Gastroesophageal sphincter (tissue), 4 donors: ENCODE data around the gene CDH23. TPM values are rescaled to one million over a fixed set of nuclear protein-coding genes. Genes with fewer than 3 reads are reported as not detected.

Source experiments
- ATAC-seq: fragments of 150-250 bp; one replicate; pipeline ENCODE4 v1.9.1; 2016; ENCODE audit warnings: mild to moderate bottlenecking, moderate library complexity
- H3K27ac ChIP-seq, 4 donors: fragments of 200-600 bp; sonication (generic) in 3 of 4; 1 replicate in 3 of 4; 2 replicates in 1 of 4; pipeline ENCODE4 v1.5.1; 2016 to 2019
- H3K27me3 ChIP-seq: fragments of 200-600 bp; sonication (generic); one replicate; pipeline ENCODE4 v1.5.1; 2019
- H3K36me3 ChIP-seq, 2 donors: fragments of 200-600 bp; sonication (generic); one replicate each; pipeline ENCODE4 v1.5.1; 2019; ENCODE audit warnings: control low read depth in 1 of 2
- H3K4me1 ChIP-seq, 3 donors: fragments of 200-600 bp; sonication (generic); 1 replicate in 2 of 3; 2 replicates in 1 of 3; pipeline ENCODE4 v1.5.1; 2016 to 2019; ENCODE audit warnings: control low read depth in 2 of 3
- H3K4me3 ChIP-seq, 2 donors: fragments of 200-600 bp; sonication (generic); one replicate each; pipeline ENCODE4 v1.5.1; 2019; ENCODE audit warnings: mild to moderate bottlenecking in 1 of 2, moderate library complexity in 1 of 2
- H3K9me3 ChIP-seq, 3 donors: fragments of 200-600 bp; sonication (generic); one replicate each; pipeline ENCODE4 v1.5.1; 2017 to 2019; ENCODE audit warnings: control low read depth in 2 of 3
- EP300 ChIP-seq: sonication (generic); formaldehyde crosslinking; IDR thresholded peaks from one replicate; pipeline ENCODE4 v1.6.1; 2017; ENCODE audit warnings: antibody characterized with exemption, mild to moderate bottlenecking
- POLR2A ChIP-seq, 2 donors: fragments of 450-650 bp; IDR thresholded peaks; one replicate each; pipeline ENCODE4 v1.6.1; 2017; ENCODE audit warnings: antibody characterized with exemption in 2 of 2, mild to moderate bottlenecking in 2 of 2, moderate library complexity in 1 of 2
- POLR2AphosphoS5 ChIP-seq: sonication (generic); formaldehyde crosslinking; IDR thresholded peaks from one replicate; pipeline ENCODE4 v1.6.1; 2017; ENCODE audit warnings: antibody characterized with exemption
- WGBS, 2 donors: methylation state at CpG; one replicate each; pipeline ENCODE4 v1.1.5; 2018; ENCODE audit warnings: low coverage in 1 of 2; 5-methylcytosine and 5-hydroxymethylcytosine counted together
- total RNA-seq, 4 donors: library from RNA; depleted of rRNA; stranded (reverse); fragments of >200 nt; gene quantifications; one replicate each; pipeline ENCODE4 v1.1.0, GENCODE V29; 2016
- TF ChIP-seq, protein P1 (sequence below), 4 experiments: fragments of 200-600 bp in 2 of 4; fragments of 450-650 bp in 2 of 4; sonication (generic) in 1 of 4; IDR thresholded peaks; one replicate each; pipeline ENCODE4 v1.5.1; 2017 to 2019; ENCODE audit warnings: antibody characterized with exemption in 4 of 4, mild to moderate bottlenecking in 2 of 4, moderate library complexity in 2 of 4

CDH23 gene
- total RNA-seq, 4 donors from 2014 or later, result 5.1 to 33.5 (median 16.2) TPM

DNA sequence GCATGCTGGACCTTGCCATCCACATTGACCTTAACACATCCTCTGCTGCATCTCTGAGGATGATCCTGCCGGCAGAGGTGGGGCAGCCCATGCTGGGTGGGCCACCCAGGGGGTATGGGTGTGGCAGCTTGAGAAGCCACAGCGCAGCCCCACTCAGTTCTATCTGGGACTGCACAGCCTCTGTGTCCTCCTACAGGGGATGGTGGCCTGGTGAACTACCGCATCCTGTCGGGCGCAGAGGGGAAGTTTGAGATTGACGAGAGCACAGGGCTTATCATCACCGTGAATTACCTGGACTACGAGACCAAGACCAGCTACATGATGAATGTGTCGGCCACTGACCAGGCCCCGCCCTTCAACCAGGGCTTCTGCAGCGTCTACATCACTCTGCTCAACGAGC, 335.1 kb downstream of the CDH23 start:
- H3K27me3 ChIP-seq, result no peaks in the 10 kb centered on the region
- no peak overlapping the region for H3K27ac ChIP-seq
- peaks cover 0 to 4% of the 10 kb centered on the region in 2 donors for H3K36me3 ChIP-seq
- no peak for ATAC-seq
- H3K4me3 ChIP-seq, result no peak overlapping the region
- TF ChIP-seq, protein P1, sequence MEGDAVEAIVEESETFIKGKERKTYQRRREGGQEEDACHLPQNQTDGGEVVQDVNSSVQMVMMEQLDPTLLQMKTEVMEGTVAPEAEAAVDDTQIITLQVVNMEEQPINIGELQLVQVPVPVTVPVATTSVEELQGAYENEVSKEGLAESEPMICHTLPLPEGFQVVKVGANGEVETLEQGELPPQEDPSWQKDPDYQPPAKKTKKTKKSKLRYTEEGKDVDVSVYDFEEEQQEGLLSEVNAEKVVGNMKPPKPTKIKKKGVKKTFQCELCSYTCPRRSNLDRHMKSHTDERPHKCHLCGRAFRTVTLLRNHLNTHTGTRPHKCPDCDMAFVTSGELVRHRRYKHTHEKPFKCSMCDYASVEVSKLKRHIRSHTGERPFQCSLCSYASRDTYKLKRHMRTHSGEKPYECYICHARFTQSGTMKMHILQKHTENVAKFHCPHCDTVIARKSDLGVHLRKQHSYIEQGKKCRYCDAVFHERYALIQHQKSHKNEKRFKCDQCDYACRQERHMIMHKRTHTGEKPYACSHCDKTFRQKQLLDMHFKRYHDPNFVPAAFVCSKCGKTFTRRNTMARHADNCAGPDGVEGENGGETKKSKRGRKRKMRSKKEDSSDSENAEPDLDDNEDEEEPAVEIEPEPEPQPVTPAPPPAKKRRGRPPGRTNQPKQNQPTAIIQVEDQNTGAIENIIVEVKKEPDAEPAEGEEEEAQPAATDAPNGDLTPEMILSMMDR (IDR thresholded peaks at IDR 0.05), result no peak
- TF ChIP-seq POLR2A (IDR thresholded peaks at IDR 0.05) (no peak), POLR2AphosphoS5 (no peak), EP300 (no peak)
- peaks cover 0 to 43% (median 25%) of the 10 kb centered on the region in 3 donors for H3K4me1 ChIP-seq
- H3K9me3 ChIP-seq, result no peaks in the 10 kb centered on the region
- WGBS, 2 donors, result 60 to 80% methylated on average over 1 to 2 of the region's 12 CpGs

DNA sequence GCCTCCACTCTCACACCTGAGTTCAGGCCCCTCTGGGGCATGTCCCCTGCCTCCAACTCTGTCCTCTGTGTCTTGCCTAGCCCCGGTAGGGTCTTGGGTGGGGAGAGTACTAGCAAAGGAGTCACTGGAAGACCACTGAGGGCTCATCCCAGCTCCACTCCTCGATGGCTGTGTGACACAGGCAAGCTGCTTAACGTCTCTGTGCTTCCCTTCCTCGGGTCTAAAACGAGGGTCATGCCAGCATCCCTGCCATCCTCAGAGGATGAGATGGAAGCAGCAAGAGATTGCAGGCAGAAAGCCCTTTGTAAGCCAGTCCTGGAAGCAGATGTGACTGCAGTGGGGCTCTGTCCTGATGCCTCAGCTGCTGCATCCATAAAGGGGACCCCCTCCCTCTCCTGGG, 338.1 kb downstream of the CDH23 start:
- Histone ChIP-seq H3K4me1 (peaks cover 0 to 26% (median 0%) of the 10 kb centered on the region in 3 donors), H3K27ac (no peak overlapping the region), H3K4me3 (no peak overlapping the region), H3K9me3 (no peaks in the 10 kb centered on the region), H3K27me3 (no peaks in the 10 kb centered on the region), H3K36me3 (peaks cover 0 to 4% of the 10 kb centered on the region in 2 donors)
- no peak for ATAC-seq
- 80% methylated on average over 1 of the region's 5 CpGs; no CpG with 5 or more reads in 1 of the 2 donors for WGBS, 2 donors
- TF ChIP-seq EP300, result no peak
- TF ChIP-seq POLR2AphosphoS5, result no peak
- TF ChIP-seq POLR2A (IDR thresholded peaks at IDR 0.05), result no peak
- TF ChIP-seq, protein P1 (IDR thresholded peaks at IDR 0.05), result no peak

GRCh38 chr10:71735709-71736569, 339.2 kb downstream of the CDH23 start:
- Histone ChIP-seq H3K4me3 (no peak overlapping the region), H3K4me1 (peaks cover 0 to 35% (median 0%) of the 10 kb centered on the region in 3 donors), H3K36me3 (peaks cover 0 to 4% of the 10 kb centered on the region in 2 donors), H3K27me3 (no peaks in the 10 kb centered on the region), H3K27ac (peak overlapping the region in 2 of 4 donors; percentile 1 to 31), H3K9me3 (no peaks in the 10 kb centered on the region)
- 53 to 96% methylated on average over 3 to 4 of the region's 16 CpGs for WGBS, 2 donors
- TF ChIP-seq POLR2AphosphoS5, result no peak
- ATAC-seq, result peak; percentile 24

DNA sequence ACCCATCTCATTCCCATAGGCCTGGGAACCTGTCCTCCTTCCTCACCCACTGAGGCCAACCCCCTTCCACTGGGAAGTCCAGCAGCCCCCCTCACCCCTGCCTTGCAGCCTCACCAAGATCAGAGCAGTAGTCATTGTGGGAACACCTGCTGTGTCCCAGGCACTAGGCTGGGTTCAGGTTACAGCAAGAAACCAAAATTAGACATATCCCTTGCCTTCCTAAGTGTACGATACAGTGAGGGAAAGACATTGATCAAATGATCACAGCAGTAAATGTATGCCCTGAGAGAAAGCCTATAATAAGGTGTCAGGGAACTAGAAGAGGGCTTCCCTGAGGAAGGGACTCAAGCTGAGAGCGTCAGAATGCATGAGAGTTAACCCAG, 339.8 kb downstream of the CDH23 start:
- H3K9me3 ChIP-seq, result no peaks in the 10 kb centered on the region
- peaks cover 0 to 35% (median 0%) of the 10 kb centered on the region in 3 donors for H3K4me1 ChIP-seq
- H3K27ac ChIP-seq, result peak overlapping the region in 2 of 4 donors; percentile 1 to 31
- H3K4me3 ChIP-seq, result no peak overlapping the region
- ATAC-seq, result no peak
- H3K36me3 ChIP-seq, result peaks cover 0 to 4% of the 10 kb centered on the region in 2 donors
- H3K27me3 ChIP-seq, result no peaks in the 10 kb centered on the region
- TF ChIP-seq POLR2A (IDR thresholded peaks at IDR 0.05) (no peak), EP300 (no peak), POLR2AphosphoS5 (no peak)
- TF ChIP-seq, protein P1 (IDR thresholded peaks at IDR 0.05), result no peak
- WGBS, 2 donors, result 40 to 89% methylated on average over 1 of the region's 2 CpGs

- Histone ChIP-seq H3K4me3 (no peak overlapping the region), H3K36me3 (peaks cover 0 to 10% of the 10 kb centered on the region in 2 donors), H3K4me1 (peaks cover 0 to 35% (median 0%) of the 10 kb centered on the region in 3 donors), H3K27ac (peak overlapping the region in 2 of 4 donors; percentile 28 to 37), H3K27me3 (no peaks in the 10 kb centered on the region), H3K9me3 (no peaks in the 10 kb centered on the region)
- no peak for TF ChIP-seq POLR2A (IDR thresholded peaks at IDR 0.05)
- TF ChIP-seq POLR2AphosphoS5, result no peak
- TF ChIP-seq, protein P1 (IDR thresholded peaks at IDR 0.05), result no peak
- TF ChIP-seq EP300, result no peak
- ATAC-seq, result no peak
- 84 to 86% methylated on average over 5 to 9 of the region's 12 CpGs for WGBS, 2 donors
These were observed 340.5 kb downstream of the CDH23 start for GRCh38 chr10:71737001-71737833.
